NT2/D1 (cell line): Measurements from ENCODE around the gene TRMT61A.

Experiments
- SUZ12 ChIP-seq: IDR thresholded peaks from 2 replicates; pipeline ENCODE4 v1.6.1; 2011; ENCODE audit not compliant: insufficient read length, insufficient read depth; ENCODE audit errors: extremely low read depth
- YY1 ChIP-seq: IDR thresholded peaks from 2 replicates; pipeline ENCODE4 v1.6.1; 2011; ENCODE audit not compliant: insufficient read length, insufficient read depth
- ZNF274 ChIP-seq: IDR thresholded peaks from 2 replicates; pipeline ENCODE4 v1.6.1; 2011; ENCODE audit warnings: mild to moderate bottlenecking, low read depth, low read length

GRCh38 chr14:103549361-103550311 is 20.6 kb downstream of the TRMT61A start:
- TF ChIP-seq ZNF274 (no peak), YY1 (no peak), SUZ12 (no peak)
